OCI-LY7 (cell line): Measurements from ENCODE around the gene PPP4R4.

Source experiments
- EZH2phosphoT487 ChIP-seq: fragments of 200-600 bp; sonication (generic); IDR thresholded peaks from 2 replicates; pipeline ENCODE4 v1.6.1; 2018; ENCODE audit warnings: low read depth, borderline replicate concordance, mild to moderate bottlenecking, mixed run types, antibody characterized with exemption, low read length, moderate library complexity, mixed read lengths
- TF ChIP-seq, protein P1 (sequence below): fragments of 200-600 bp; sonication (generic); conservative IDR thresholded peaks from 2 replicates; pipeline ENCODE4 v1.5.1; 2014; ENCODE audit warnings: mild to moderate bottlenecking, antibody characterized with exemption, low read length, moderate library complexity, mixed read lengths

DNA sequence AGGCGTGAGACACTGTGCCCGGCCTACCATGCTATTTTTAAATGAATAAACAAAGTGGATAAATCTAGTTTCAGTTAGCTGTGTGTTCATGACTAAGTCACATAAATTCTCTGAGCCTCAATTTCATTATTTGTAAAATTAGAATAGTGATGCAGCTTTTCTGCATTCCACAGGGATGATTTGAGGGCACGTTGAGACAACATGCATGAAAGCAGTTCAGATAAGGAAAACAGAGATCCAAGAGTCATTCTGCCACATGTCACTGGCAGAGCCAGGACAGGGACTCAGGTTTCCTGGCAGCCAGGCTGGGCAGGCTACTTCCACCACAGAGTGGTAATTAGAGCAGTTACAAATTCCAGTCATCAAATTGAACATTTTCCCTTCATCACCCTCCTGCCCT is 2.9 kb upstream of the PPP4R4 start:
- TF ChIP-seq, protein P1, sequence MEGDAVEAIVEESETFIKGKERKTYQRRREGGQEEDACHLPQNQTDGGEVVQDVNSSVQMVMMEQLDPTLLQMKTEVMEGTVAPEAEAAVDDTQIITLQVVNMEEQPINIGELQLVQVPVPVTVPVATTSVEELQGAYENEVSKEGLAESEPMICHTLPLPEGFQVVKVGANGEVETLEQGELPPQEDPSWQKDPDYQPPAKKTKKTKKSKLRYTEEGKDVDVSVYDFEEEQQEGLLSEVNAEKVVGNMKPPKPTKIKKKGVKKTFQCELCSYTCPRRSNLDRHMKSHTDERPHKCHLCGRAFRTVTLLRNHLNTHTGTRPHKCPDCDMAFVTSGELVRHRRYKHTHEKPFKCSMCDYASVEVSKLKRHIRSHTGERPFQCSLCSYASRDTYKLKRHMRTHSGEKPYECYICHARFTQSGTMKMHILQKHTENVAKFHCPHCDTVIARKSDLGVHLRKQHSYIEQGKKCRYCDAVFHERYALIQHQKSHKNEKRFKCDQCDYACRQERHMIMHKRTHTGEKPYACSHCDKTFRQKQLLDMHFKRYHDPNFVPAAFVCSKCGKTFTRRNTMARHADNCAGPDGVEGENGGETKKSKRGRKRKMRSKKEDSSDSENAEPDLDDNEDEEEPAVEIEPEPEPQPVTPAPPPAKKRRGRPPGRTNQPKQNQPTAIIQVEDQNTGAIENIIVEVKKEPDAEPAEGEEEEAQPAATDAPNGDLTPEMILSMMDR = no peak
- no peak for TF ChIP-seq EZH2phosphoT487
